H1 (cell line): ENCODE data around the gene OR52E2. TPM values are rescaled to one million over a fixed set of nuclear protein-coding genes. Genes with fewer than 3 reads are reported as not detected.
"Not testable (repeated sequence)": the region's sequence is repeated elsewhere in the genome, so short reads cannot be mapped to it uniquely, and the experiment has no call there.

ENCODE experiments used
- CTCF ChIA-PET: fragments of 300-600 bp; sonication (Branson Sonifier 250); formaldehyde crosslinking; loops from one replicate; lab custom pipeline; 2021; ENCODE audit not compliant: partially characterized antibody; lab: Charles Lee
- POLR2A ChIA-PET: fragments of 300-600 bp; sonication (Branson Sonifier 250); formaldehyde crosslinking; loops from one replicate; lab custom pipeline; 2021; ENCODE audit warnings: inconsistent platforms; ENCODE audit not compliant: partially characterized antibody; lab: Charles Lee
- DNase-seq, 2 experiments: peaks; one replicate each; pipeline versions ENCODE4 v3.0.0 to v3.0.0-alpha.2; 2010 to 2022; ENCODE audit warnings: low spot score in 2 of 2, low read depth in 1 of 2, mixed read lengths in 1 of 2
- FAIRE-seq: peaks from 2 replicates; lab custom pipeline; 2011; peaks lifted over from hg19 to GRCh38; lab: Jason Lieb, UNC
- H2AFZ ChIP-seq: 2 replicates; pipeline ENCODE4 v1.8.1; 2012; ENCODE audit warnings: low read length, inconsistent platforms
- H2AK5ac ChIP-seq: 2 replicates; pipeline ENCODE4 v1.6.1; 2013; ENCODE audit warnings: low read depth, low read length
- H2BK120ac ChIP-seq: replicated peaks from 2 replicates; pipeline ENCODE3; 2013; ENCODE audit warnings: low read depth, low read length, inconsistent platforms
- H2BK12ac ChIP-seq: 2 replicates; pipeline ENCODE4 v1.6.1; 2013; ENCODE audit warnings: low read depth, low read length
- H2BK15ac ChIP-seq: 2 replicates; pipeline ENCODE4 v1.6.1; 2013; ENCODE audit warnings: low read length
- H2BK20ac ChIP-seq: 2 replicates; pipeline ENCODE4 v1.6.1; 2013; ENCODE audit warnings: low read length
- H2BK5ac ChIP-seq: 2 replicates; pipeline ENCODE4 v1.6.1; 2013; ENCODE audit warnings: low read depth, low read length
- H3K14ac ChIP-seq: 2 replicates; pipeline ENCODE4 v1.6.1; 2013; ENCODE audit warnings: inconsistent platforms; ENCODE audit not compliant: insufficient read length
- H3K18ac ChIP-seq: 2 replicates; pipeline ENCODE4 v1.6.1; 2013; ENCODE audit warnings: low read length; ENCODE audit errors: extremely low read depth
- H3K23ac ChIP-seq: 2 replicates; pipeline ENCODE4 v1.6.1; 2013; ENCODE audit warnings: inconsistent platforms; ENCODE audit not compliant: insufficient read length
- H3K23me2 ChIP-seq: 2 replicates; pipeline ENCODE4 v1.6.1; 2013; ENCODE audit warnings: low read depth, low read length
- H3K27ac ChIP-seq: 2 replicates; pipeline ENCODE4 v1.6.1; 2011; ENCODE audit warnings: low read depth, low read length, inconsistent platforms
- H3K27me3 ChIP-seq, 4 experiments: replicated peaks in 1 of 4; 1 replicate in 1 of 4; 2 replicates in 3 of 4; pipeline versions ENCODE4 v1.6.1 to v1.8.1; 2011 to 2013; ENCODE audit warnings: low read length in 3 of 4, mild to moderate bottlenecking in 3 of 4, inconsistent platforms in 2 of 4, mixed read lengths in 2 of 4, moderate library complexity in 1 of 4; ENCODE audit not compliant: control insufficient read depth in 3 of 4, insufficient read depth in 3 of 4; ENCODE audit errors: extremely low read depth in 1 of 4
- H3K36me3 ChIP-seq, 4 experiments: 2 replicates each; pipeline versions ENCODE4 v1.6.1 to v1.8.1; 2011 to 2013; ENCODE audit warnings: mild to moderate bottlenecking in 4 of 4, low read length in 3 of 4, moderate library complexity in 2 of 4, control low read depth in 1 of 4, inconsistent platforms in 1 of 4; ENCODE audit not compliant: insufficient read depth in 4 of 4, control insufficient read depth in 2 of 4
- H3K4ac ChIP-seq: replicated peaks from 2 replicates; pipeline ENCODE3; 2013; ENCODE audit warnings: low read length, low read depth, mixed read lengths, inconsistent platforms; ENCODE audit not compliant: insufficient read length
- H3K4me1 ChIP-seq, 4 experiments: replicated peaks in 1 of 4; 1 replicate in 1 of 4; 2 replicates in 3 of 4; pipeline versions ENCODE4 v1.6.1 to v1.8.1; 2011 to 2013; ENCODE audit warnings: low read length in 3 of 4, inconsistent platforms in 2 of 4, mixed read lengths in 1 of 4; ENCODE audit not compliant: insufficient read depth in 4 of 4, control insufficient read depth in 3 of 4
- H3K4me2 ChIP-seq, 2 experiments: 2 replicates each; pipeline versions ENCODE4 v1.6.1 to v1.8.1; 2011 to 2013; ENCODE audit warnings: low read depth in 2 of 2, low read length in 2 of 2, control low read depth in 1 of 2, inconsistent platforms in 1 of 2, mild to moderate bottlenecking in 1 of 2; ENCODE audit not compliant: insufficient read depth in 1 of 2
- H3K4me3 ChIP-seq, 4 experiments: fragments of 200-600, 300-600 bp in 1 of 4; sonication (generic), shearing (Covaris generic), sonication (Bioruptor Twin) in 1 of 4; 2 replicates each; pipeline versions ENCODE4 v1.5.1 to v1.8.1; 2011 to 2016; ENCODE audit warnings: low read length in 4 of 4, low read depth in 3 of 4, control low read depth in 2 of 4, inconsistent platforms in 2 of 4, mild to moderate bottlenecking in 2 of 4, mixed read lengths in 1 of 4, moderate library complexity in 1 of 4; ENCODE audit not compliant: insufficient read depth in 2 of 4; ENCODE audit errors: extremely low read depth in 1 of 4
- H3K56ac ChIP-seq: replicated peaks from 2 replicates; pipeline ENCODE3; 2013; ENCODE audit warnings: low read depth, mild to moderate bottlenecking, mixed read lengths, low read length, inconsistent platforms; ENCODE audit not compliant: insufficient read length
- H3K79me1 ChIP-seq: 2 replicates; pipeline ENCODE4 v1.6.1; 2013; ENCODE audit warnings: low read depth, low read length, control low read depth
- H3K79me2 ChIP-seq, 2 experiments: 2 replicates each; pipeline versions ENCODE4 v1.6.1 to v1.8.1; 2012 to 2013; ENCODE audit warnings: low read length in 2 of 2, mild to moderate bottlenecking in 2 of 2, inconsistent platforms in 1 of 2; ENCODE audit not compliant: insufficient read depth in 2 of 2, control insufficient read depth in 1 of 2
- H3K9ac ChIP-seq, 4 experiments: replicated peaks in 1 of 4; 1 replicate in 1 of 4; 2 replicates in 3 of 4; pipeline versions ENCODE4 v1.6.1 to v1.8.1; 2011 to 2013; ENCODE audit warnings: low read depth in 3 of 4, low read length in 3 of 4, control low read depth in 2 of 4, mild to moderate bottlenecking in 2 of 4, moderate library complexity in 2 of 4, inconsistent platforms in 1 of 4; ENCODE audit errors: extremely low read depth in 1 of 4
- H3K9me3 ChIP-seq, 2 experiments: 2 replicates each; pipeline versions ENCODE4 v1.6.1 to v1.8.1; 2012 to 2013; ENCODE audit warnings: mild to moderate bottlenecking in 2 of 2, moderate library complexity in 2 of 2, control low read depth in 1 of 2, inconsistent platforms in 1 of 2, low read depth in 1 of 2, low read length in 1 of 2, mixed read lengths in 1 of 2; ENCODE audit not compliant: insufficient read depth in 2 of 2
- H4K20me1 ChIP-seq, 2 experiments: replicated peaks in 1 of 2; 2 replicates each; pipeline versions ENCODE3 to v1.8.1; 2011 to 2013; ENCODE audit warnings: inconsistent platforms in 2 of 2, low read length in 2 of 2, mild to moderate bottlenecking in 1 of 2; ENCODE audit not compliant: insufficient read depth in 2 of 2, control insufficient read depth in 1 of 2
- H4K5ac ChIP-seq: 2 replicates; pipeline ENCODE4 v1.6.1; 2013; ENCODE audit warnings: low read length, low read depth, mixed read lengths, inconsistent platforms; ENCODE audit not compliant: insufficient read length
- H4K8ac ChIP-seq: 2 replicates; pipeline ENCODE4 v1.8.0; 2013; ENCODE audit warnings: mild to moderate bottlenecking, moderate library complexity, low read length, inconsistent platforms; ENCODE audit not compliant: insufficient read depth; ENCODE audit errors: extremely low read depth
- H4K91ac ChIP-seq: replicated peaks from 2 replicates; pipeline ENCODE3; 2013; ENCODE audit warnings: low read length, mixed read lengths, inconsistent platforms; ENCODE audit not compliant: insufficient read length
- WGBS, 2 experiments: shearing (Covaris generic) in 1 of 2; methylation state at CpG; one replicate each; pipeline versions ENCODE4 v1.1.6 to v1.1.7; 2013 to 2015; ENCODE audit warnings: low lambda C conversion rate in 2 of 2, mixed read lengths in 2 of 2, inconsistent platforms in 1 of 2, low coverage in 1 of 2, missing lambda C conversion rate in 1 of 2; ENCODE audit not compliant: insufficient replicate concordance in 2 of 2, insufficient coverage in 1 of 2, insufficient read length in 1 of 2; ENCODE audit errors: extremely low coverage in 1 of 2, missing lambda C conversion rate in 1 of 2; 5-methylcytosine and 5-hydroxymethylcytosine counted together
- polyA plus RNA-seq, 7 experiments: library from polyadenylated mRNA; depleted of rRNA in 3 of 7; stranded (reverse) in 5 of 7; unstranded in 2 of 7; fragments of >200 nt in 5 of 7; fragments of 200-250 nt in 2 of 7; gene quantifications; 1 replicate in 5 of 7; 2 replicates in 1 of 7; 4 replicates in 1 of 7; pipeline versions ENCODE4 v1.2.1 to v1.2.3, GENCODE V29; 2011 to 2013; ENCODE audit warnings: missing spikeins in 2 of 7, mixed read lengths in 2 of 7
- total RNA-seq: library from RNA; stranded (reverse); fragmentation: NEBNext Ultra II Directional; extraction: Animal tissue kit (Norgen Biotek cat#: 25700); gene quantifications from 2 replicates; pipeline ENCODE4 v1.2.1, GENCODE V29; 2021

The OR52E2 gene
- total and polyA plus RNA-seq, 2 of the 8 experiments (the other 6 are each of a cell fraction or from before 2014, with no cell fraction given): not detected

DNA sequence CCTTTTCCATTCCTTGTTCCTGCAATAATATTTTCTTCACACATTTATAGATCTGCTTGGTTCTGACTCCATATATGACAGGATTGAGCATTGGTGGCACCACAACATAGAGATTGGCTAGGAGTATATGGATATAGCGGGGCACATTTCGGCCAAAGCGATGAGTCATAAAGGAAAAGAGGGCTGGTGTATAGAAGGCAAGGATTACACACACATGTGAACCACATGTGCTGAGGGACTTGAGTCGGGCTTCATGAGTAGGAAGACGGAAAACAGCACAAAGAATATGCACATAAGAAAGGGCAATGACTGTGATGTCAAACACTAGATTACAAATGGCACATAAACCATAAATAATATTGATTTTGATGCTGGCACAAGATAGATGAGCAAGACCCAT, 748 bp downstream of the OR52E2 start:
- H3K4me3 ChIP-seq, H2BK20ac ChIP-seq, H2BK120ac ChIP-seq, H3K9ac ChIP-seq, H4K8ac ChIP-seq, H4K20me1 ChIP-seq, H3K23ac ChIP-seq, H3K18ac ChIP-seq, H2AK5ac ChIP-seq, H3K4ac ChIP-seq, CTCF ChIA-PET, H2BK15ac ChIP-seq, H2BK12ac ChIP-seq, DNase-seq, H3K36me3 ChIP-seq, H2BK5ac ChIP-seq, H3K27ac ChIP-seq, H3K79me1 ChIP-seq, H3K27me3 ChIP-seq, H4K5ac ChIP-seq, H3K23me2 ChIP-seq, H4K91ac ChIP-seq, POLR2A ChIA-PET, H2AFZ ChIP-seq, H3K79me2 ChIP-seq, H3K9me3 ChIP-seq, H3K4me1 ChIP-seq, H3K56ac ChIP-seq, H3K4me2 ChIP-seq, H3K14ac ChIP-seq: not testable (repeated sequence)
- WGBS, 2 experiments: 84% methylated on average over 5 of the region's 5 CpGs; no CpG with 5 or more reads in 1 of the 2 experiments
- FAIRE-seq: peak; percentile 42
